ENCODE data around the gene MAGI1. TPM values are rescaled to one million over a fixed set of nuclear protein-coding genes. Genes with fewer than 3 reads are reported as not detected.

MAGI1 gene
- polyA plus RNA-seq, 1 experiment = 14.2 TPM

GRCh38 chr3:65963787-65964677 is 74.7 kb downstream of the MAGI1 start:
- ChIA-PET CTCF (no interaction called here), POLR2A (interaction anchor here (0.6 to 0.7 kb wide), 2 partner anchors 112 to 155 kb away, joined by 3 read pairs; no protein-coding TSS in a partner anchor)
- no peaks in the 10 kb centered on the region for H3K27me3 ChIP-seq (ENCODE audit: control insufficient read depth, insufficient read depth, low read length)
- H3K27ac ChIP-seq (ENCODE audit: low read depth, low read length) = no peak overlapping the region
- H3K9me3 ChIP-seq (ENCODE audit: control insufficient read depth, insufficient read depth, low read length) = no peaks in the 10 kb centered on the region
- peak; percentile 56 for DNase-seq (ENCODE audit: low read depth, low spot score)
- no peak overlapping the region for H3K4me3 ChIP-seq (ENCODE audit: low read depth, low read length)
- no peak for TF ChIP-seq CTCF (IDR thresholded peaks at IDR 0.05; ENCODE audit: low read depth, low read length)

GRCh38 chr3:65961733-65962132 is 77.0 kb downstream of the MAGI1 start:
- H3K4me3 ChIP-seq (ENCODE audit: low read depth, low read length) = no peak overlapping the region
- H3K9me3 ChIP-seq (ENCODE audit: control insufficient read depth, insufficient read depth, low read length) = no peaks in the 10 kb centered on the region
- DNase-seq (ENCODE audit: low read depth, low spot score) = no peak
- ChIA-PET CTCF (no interaction called here), POLR2A (no interaction called here)
- H3K27me3 ChIP-seq (ENCODE audit: control insufficient read depth, insufficient read depth, low read length) = no peaks in the 10 kb centered on the region
- TF ChIP-seq CTCF (IDR thresholded peaks at IDR 0.05; ENCODE audit: low read depth, low read length) = no peak
- no peak overlapping the region for H3K27ac ChIP-seq (ENCODE audit: low read depth, low read length)

GRCh38 chr3:65961128-65961527 is 77.6 kb downstream of the MAGI1 start:
- POLR2A ChIA-PET = no interaction called here
- H3K4me3 ChIP-seq (ENCODE audit: low read depth, low read length) = no peak overlapping the region
- TF ChIP-seq CTCF (IDR thresholded peaks at IDR 0.05; ENCODE audit: low read depth, low read length) = no peak

GRCh38 chr3:65960087-65960486 is 78.6 kb downstream of the MAGI1 start:
- TF ChIP-seq CTCF (IDR thresholded peaks at IDR 0.05; ENCODE audit: low read depth, low read length) = no peak
- Histone ChIP-seq H3K27ac (ENCODE audit: low read depth, low read length) (no peak overlapping the region), H3K27me3 (ENCODE audit: control insufficient read depth, insufficient read depth, low read length) (no peaks in the 10 kb centered on the region), H3K9me3 (ENCODE audit: control insufficient read depth, insufficient read depth, low read length) (no peaks in the 10 kb centered on the region), H3K4me3 (ENCODE audit: low read depth, low read length) (no peak overlapping the region)
- ChIA-PET CTCF (no interaction called here), POLR2A (no interaction called here)
- DNase-seq (ENCODE audit: low read depth, low spot score) = no peak

More at GRCh38 chr3:65961128-65961527, 77.6 kb downstream of the MAGI1 start:
- Histone ChIP-seq H3K27me3 (ENCODE audit: control insufficient read depth, insufficient read depth, low read length) (no peaks in the 10 kb centered on the region), H3K27ac (ENCODE audit: low read depth, low read length) (no peak overlapping the region), H3K9me3 (ENCODE audit: control insufficient read depth, insufficient read depth, low read length) (no peaks in the 10 kb centered on the region)
- no peak for DNase-seq (ENCODE audit: low read depth, low spot score)
- CTCF ChIA-PET = no interaction called here

GRCh38 chr3:65958216-65958615 is 80.5 kb downstream of the MAGI1 start:
- H3K27me3 ChIP-seq (ENCODE audit: control insufficient read depth, insufficient read depth, low read length) = no peaks in the 10 kb centered on the region
- CTCF ChIA-PET = interaction anchor here (0.6 to 0.9 kb wide), 2 partner anchors 110 to 189 kb away, joined by 3 to 8 read pairs; no protein-coding TSS in a partner anchor
- H3K27ac ChIP-seq (ENCODE audit: low read depth, low read length) = no peak overlapping the region
- no peaks in the 10 kb centered on the region for H3K9me3 ChIP-seq (ENCODE audit: control insufficient read depth, insufficient read depth, low read length)
- no peak for TF ChIP-seq CTCF (IDR thresholded peaks at IDR 0.05; ENCODE audit: low read depth, low read length)
- DNase-seq (ENCODE audit: low read depth, low spot score) = no peak
- H3K4me3 ChIP-seq (ENCODE audit: low read depth, low read length) = no peak overlapping the region
- POLR2A ChIA-PET = no interaction called here
